Vagina (tissue), 2 donors: ENCODE measurements around the gene ATP2B2.

Source experiments
- CTCF ChIP-seq, 3 experiments: fragments of 450-650 bp in 2 of 3; fragments of 200-600 bp in 1 of 3; sonication (generic) in 1 of 3; IDR thresholded peaks; one replicate each; pipeline ENCODE4 v1.5.1; 2017 to 2019; ENCODE audit warnings: antibody characterized with exemption in 3 of 3, mild to moderate bottlenecking in 2 of 3, moderate library complexity in 2 of 3
- POLR2AphosphoS5 ChIP-seq, 2 donors: sonication (generic); formaldehyde crosslinking; IDR thresholded peaks; one replicate each; pipeline ENCODE4 v1.9.0; 2017; ENCODE audit warnings: antibody characterized with exemption in 2 of 2, mild to moderate bottlenecking in 2 of 2, low read depth in 1 of 2; ENCODE audit not compliant: insufficient read depth in 1 of 2

- TF ChIP-seq CTCF (IDR thresholded peaks at IDR 0.05) (peak in 1 of 3 experiments; percentile 13), POLR2AphosphoS5 (IDR thresholded peaks at IDR 0.05; ENCODE audit: insufficient read depth in 1 of 2, low read depth in 1 of 2) (no peak)
These were observed 218.6 kb downstream of the ATP2B2 start for GRCh38 chr3:10286596-10287295.
